Right lobe of liver (tissue), 4 donors: ENCODE data around the gene TSEN2.
"Not testable (repeated sequence)": the region's sequence is repeated elsewhere in the genome, so short reads cannot be mapped to it uniquely, and the experiment has no call there.

Experiments used
- POLR2A ChIP-seq: fragments of 450-650 bp; IDR thresholded peaks from one replicate; pipeline ENCODE4 v1.6.1; 2017; ENCODE audit warnings: antibody characterized with exemption, mild to moderate bottlenecking
- TF ChIP-seq, protein P1 (sequence below), 4 donors: fragments of 200-600 bp in 3 of 4; fragments of 450-650 bp in 1 of 4; IDR thresholded peaks; one replicate each; pipeline versions ENCODE4 v1.5.1 to v1.8.0; 2016 to 2022; ENCODE audit warnings: antibody characterized with exemption in 4 of 4, mild to moderate bottlenecking in 2 of 4
- donor health status: DM: no; HTN: no; CAD: no.
- donor health status: DM: no; HTN: no; CAD: no.
- donor health status: DM: no; HTN: yes; CAD: no.

DNA sequence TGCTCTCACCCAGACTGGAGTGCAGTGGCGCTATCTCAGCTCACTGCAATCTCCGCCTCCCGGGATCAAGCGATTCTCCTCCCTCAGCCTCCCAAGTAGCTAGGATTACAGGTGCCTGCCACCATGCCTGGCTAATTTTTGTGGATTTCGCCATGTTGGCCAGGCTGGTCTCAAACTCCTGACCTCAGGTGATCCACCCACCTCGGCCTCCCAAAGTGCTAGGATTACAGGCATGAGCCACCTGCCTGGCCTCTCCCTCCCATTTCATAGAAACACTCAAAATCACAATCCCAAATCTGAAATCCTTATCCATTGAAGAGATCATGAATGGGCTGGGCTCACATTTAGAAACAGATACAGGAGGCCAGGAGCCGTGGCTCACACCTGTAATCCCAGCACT lies 15.1 kb upstream of the TSEN2 start:
- TF ChIP-seq, protein P1, sequence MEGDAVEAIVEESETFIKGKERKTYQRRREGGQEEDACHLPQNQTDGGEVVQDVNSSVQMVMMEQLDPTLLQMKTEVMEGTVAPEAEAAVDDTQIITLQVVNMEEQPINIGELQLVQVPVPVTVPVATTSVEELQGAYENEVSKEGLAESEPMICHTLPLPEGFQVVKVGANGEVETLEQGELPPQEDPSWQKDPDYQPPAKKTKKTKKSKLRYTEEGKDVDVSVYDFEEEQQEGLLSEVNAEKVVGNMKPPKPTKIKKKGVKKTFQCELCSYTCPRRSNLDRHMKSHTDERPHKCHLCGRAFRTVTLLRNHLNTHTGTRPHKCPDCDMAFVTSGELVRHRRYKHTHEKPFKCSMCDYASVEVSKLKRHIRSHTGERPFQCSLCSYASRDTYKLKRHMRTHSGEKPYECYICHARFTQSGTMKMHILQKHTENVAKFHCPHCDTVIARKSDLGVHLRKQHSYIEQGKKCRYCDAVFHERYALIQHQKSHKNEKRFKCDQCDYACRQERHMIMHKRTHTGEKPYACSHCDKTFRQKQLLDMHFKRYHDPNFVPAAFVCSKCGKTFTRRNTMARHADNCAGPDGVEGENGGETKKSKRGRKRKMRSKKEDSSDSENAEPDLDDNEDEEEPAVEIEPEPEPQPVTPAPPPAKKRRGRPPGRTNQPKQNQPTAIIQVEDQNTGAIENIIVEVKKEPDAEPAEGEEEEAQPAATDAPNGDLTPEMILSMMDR (IDR thresholded peaks at IDR 0.05): not testable (repeated sequence)
- TF ChIP-seq POLR2A: not testable (repeated sequence)
